CD4-positive, alpha-beta T cell treated with Interleukin-4 for 1 hour (primary cell): Measurements from ENCODE around the gene DUSP22.
"Not testable (repeated sequence)": the region's sequence is repeated elsewhere in the genome, so short reads cannot be mapped to it uniquely, and the experiment has no call there.

Source experiments
- DNase-seq, 2 donors: peaks; one replicate each; pipeline ENCODE4 v3.0.0-alpha.2; 2020 to 2022

DUSP22 gene

GRCh38 chr6:325161-325860 is 33.0 kb downstream of the DUSP22 start:
- DNase-seq, result not testable (repeated sequence)

GRCh38 chr6:326066-326465 is 33.8 kb downstream of the DUSP22 start:
- not testable (repeated sequence) for DNase-seq

GRCh38 chr6:326896-327537 is 34.7 kb downstream of the DUSP22 start:
- no peak for DNase-seq

- DNase-seq, result no peak
Observed at GRCh38 chr6:327538-328116, 35.3 kb downstream of the DUSP22 start.

- DNase-seq, result peak in 1 of 2 donors; percentile 39
Observed at GRCh38 chr6:328136-328670, 35.9 kb downstream of the DUSP22 start.

- no peak for DNase-seq
Observed at GRCh38 chr6:328924-329323, 36.6 kb downstream of the DUSP22 start.

GRCh38 chr6:329888-330691 is 37.8 kb downstream of the DUSP22 start:
- DNase-seq, result no peak

GRCh38 chr6:330948-331347 is 38.7 kb downstream of the DUSP22 start:
- DNase-seq, result no peak

GRCh38 chr6:331622-332521 is 39.6 kb downstream of the DUSP22 start:
- no peak for DNase-seq

- DNase-seq, result no peak
Observed at GRCh38 chr6:332671-333070, 40.4 kb downstream of the DUSP22 start.

- DNase-seq, result no peak
Observed at GRCh38 chr6:333379-334002, 41.2 kb downstream of the DUSP22 start.

GRCh38 chr6:334536-335510 is 42.5 kb downstream of the DUSP22 start:
- peak in 1 of 2 donors; percentile 29 for DNase-seq

- DNase-seq, result no peak
Observed at GRCh38 chr6:335572-335971, 43.3 kb downstream of the DUSP22 start.

GRCh38 chr6:336159-337114 is 44.1 kb downstream of the DUSP22 start:
- peak; percentile 27 to 65 for DNase-seq

- DNase-seq, result peak in 1 of 2 donors; percentile 56
Observed at GRCh38 chr6:337805-338368, 45.6 kb downstream of the DUSP22 start.

- DNase-seq, result peak in 1 of 2 donors; percentile 18
Observed at GRCh38 chr6:338815-339262, 46.6 kb downstream of the DUSP22 start.

GRCh38 chr6:339480-339879 is 47.2 kb downstream of the DUSP22 start:
- peak in 1 of 2 donors; percentile 43 for DNase-seq

- DNase-seq, result no peak
Observed at GRCh38 chr6:340186-340955, 48.1 kb downstream of the DUSP22 start.
